GM21360 (cell line): ENCODE data around the gene SCN9A.
"Not testable (repeated sequence)": the region's sequence is repeated elsewhere in the genome, so short reads cannot be mapped to it uniquely, and the experiment has no call there.

Experiments
- ATAC-seq: cut with Tn5 transposase; IDR thresholded peaks from one replicate; pipeline ENCODE4 v1.9.1; 2021; ENCODE audit warnings: mild to moderate bottlenecking, moderate library complexity; ENCODE audit not compliant: unreplicated experiment

Gene SCN9A

DNA sequence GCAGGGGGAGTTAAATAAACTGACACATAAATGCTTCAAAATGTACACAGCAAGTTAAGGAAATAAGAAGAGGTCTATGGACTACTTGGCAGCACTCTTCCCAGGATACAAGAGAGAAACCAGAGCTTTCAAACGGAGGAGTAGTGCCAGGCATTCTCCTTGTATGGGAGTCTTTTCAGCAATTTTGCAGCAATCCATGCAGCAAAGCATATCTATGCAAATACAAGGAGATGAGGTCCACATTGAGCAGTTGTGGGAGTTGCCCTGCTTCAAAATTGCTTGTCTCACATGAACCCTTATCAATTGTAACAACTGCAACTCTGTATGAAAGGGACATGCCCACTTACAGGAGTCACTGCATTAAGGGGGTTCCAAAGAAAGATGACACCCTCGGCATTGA, 37.8 kb downstream of the SCN9A start:
- no peak for ATAC-seq

DNA sequence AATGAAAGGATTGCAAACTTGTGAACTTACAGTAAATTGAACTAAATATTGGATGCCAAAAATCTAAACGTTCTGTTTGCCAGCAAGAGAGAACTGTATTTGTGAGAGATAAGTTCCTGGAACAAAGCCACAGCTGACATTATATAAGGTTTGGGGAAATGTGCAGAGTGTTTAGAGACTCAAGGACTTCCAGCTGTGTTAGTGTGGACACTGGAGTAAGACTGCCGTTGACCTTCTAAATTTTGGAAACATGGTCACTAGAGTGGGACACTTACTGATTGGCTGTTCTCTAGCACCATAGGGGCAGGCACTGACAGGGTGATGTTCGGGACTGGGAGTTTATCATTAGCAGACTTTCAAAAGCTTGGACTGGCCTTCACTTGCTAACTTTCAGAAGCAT, 40.5 kb downstream of the SCN9A start:
- no peak for ATAC-seq

DNA sequence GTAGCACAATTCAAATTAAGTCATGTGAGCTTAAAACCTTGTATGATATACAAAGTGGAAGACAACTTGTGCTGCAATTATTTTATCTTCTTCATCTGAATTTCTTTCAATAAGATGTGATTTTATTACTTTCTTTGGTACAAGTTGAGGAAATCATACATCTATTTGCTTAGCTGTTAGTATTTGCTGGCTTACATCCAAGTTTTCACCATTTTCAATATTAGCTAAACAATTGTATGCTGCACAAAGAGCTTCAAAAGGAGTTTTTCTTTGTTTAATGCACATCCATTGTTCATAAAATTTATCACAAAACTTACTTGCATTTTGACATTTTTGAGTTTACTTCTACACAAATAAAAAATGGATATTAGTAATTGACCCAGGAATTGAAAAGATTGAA, 40.9 kb downstream of the SCN9A start:
- ATAC-seq: no peak

DNA sequence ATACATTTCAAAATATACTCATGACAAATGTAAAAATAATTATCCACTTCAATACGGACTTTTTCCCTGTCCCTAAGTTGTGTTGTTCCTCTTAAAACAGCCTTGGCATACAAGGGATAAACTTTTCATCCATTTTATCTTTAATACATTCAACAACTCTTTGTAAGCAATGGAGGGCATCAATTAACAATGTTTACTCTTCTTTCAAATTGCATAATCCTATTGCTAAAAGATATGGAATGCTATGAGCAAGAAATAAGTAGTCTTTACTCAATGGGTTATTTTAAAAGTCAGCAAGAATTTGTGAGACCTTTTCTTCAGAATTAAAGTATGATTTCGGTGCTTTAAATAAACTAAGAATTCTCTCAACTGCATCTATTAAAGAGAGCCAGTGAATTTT, 41.9 kb downstream of the SCN9A start:
- ATAC-seq: no peak

DNA sequence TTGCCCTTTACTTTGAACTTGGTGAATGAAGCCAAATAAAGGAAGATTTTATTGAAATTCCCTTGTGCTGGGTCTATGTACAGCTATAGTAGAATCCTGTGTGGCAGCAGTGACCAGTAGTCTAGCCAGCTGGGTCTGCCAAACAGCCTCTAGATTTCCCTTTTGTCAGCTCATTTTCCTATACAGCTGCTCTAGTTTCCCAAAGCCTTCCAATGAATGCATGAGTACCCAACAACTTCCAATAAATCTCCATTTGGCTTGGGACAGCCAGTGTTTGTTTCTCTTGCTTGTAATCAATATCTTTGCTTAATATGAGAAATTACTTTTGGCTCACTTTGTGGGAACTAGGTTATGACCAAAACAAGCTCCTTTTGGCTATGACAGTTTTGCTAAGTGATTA, 43.6 kb downstream of the SCN9A start:
- no peak for ATAC-seq

DNA sequence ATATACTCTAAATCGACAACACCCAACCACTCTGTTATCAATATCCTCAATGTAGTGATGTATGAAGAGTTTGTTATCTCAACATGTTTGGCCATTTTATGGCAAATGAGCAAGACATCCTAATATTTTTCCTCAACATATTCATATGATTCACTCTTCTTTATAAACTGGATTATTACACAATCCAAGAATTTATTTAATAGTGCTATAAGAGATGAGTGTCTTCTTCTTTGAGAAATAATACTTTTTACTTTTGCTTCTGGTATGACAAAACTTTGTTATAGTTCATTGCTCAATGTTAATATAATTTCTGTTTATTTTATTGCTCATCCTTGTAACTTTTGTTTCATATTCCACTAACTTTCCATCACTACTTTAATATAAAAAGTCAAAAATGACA, 44.3 kb downstream of the SCN9A start:
- ATAC-seq: no peak

DNA sequence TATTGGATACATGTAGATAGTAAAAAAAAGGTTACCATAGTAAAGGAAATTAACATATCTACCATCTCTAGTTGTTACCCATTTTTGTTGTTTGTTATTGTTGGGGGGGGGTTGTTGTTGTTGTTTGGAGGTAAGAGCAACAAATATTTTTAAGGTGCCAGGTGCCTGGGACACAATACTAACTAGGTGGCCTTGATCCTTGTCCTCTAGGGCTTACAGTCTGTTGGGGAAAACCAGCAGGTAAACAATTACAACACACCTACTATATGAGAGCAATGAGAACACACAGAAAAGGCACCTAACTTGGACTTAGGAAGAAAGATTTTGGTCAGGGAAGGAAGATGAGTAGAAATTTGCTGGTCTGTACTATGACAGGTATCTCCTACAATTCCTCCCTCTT, 46.3 kb downstream of the SCN9A start:
- ATAC-seq: no peak

DNA sequence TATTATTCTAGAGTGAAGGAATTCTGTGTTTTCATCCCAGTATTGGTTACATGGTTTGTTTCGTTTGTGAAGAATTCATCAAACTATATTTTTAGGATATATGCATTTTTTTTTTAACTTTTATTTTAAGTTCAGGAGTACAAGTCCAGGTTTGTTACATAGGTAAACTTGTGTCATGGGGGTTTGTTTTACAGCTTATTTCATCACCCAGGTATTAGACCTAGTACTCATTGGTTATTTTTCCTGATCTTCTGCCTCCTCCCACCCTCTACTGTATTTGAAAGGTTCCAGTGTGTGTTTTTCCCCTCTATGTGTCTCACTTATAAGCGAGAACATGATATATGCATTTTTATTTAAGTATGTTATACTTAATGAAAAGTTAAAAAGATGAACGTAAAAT, 47.6 kb downstream of the SCN9A start:
- no peak for ATAC-seq

DNA sequence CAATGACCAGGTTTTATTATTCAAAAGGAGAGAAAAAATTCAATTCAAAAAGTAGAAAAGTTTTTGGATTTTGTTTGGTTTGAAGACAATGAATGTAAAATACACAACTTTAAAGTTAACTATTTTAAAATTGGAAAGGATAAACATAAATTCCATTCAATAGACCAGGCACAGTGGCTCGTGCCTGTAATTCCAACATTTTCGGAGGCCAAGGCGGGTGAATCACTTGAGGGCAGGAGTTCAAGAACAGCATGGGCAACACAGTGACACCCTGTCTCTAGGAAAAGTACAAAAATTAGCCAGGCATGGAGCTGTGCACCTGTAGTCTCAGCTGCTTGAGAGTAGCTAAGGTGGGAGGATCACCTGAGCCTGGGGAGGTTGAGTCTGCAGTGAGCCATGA, 54.7 kb downstream of the SCN9A start:
- ATAC-seq: no peak

DNA sequence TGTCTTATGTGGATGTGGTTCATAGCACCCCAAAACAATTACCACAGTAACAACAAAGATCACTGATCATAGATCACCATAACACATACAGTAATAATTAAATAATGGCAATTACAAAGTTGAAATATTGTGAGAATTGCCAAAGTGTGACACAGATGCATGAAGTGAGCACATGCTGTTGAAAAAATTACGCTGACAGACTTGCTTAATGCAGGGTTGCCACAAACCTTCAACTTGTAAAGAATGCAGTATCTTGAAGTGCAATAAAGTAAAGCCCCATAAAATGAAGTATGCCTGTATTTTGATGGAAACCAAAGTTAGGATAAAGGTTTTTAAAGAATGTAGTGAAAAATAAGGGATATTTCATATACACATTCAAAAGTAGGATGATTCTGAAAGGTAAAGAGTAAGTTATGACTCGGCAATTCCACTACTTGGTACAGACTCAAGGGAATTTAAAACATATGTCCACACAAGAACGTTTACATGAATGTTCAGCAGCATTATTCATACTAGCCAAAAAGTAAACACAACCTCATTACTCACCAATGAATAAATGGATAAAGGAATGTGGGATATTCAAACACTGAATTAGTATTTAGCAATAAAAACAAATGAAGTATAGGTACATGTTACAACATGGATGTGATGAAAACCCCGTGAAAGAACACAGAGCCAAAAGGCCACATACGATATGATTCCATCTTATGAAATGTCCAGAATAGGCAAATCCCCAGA, 61.6 kb downstream of the SCN9A start:
- ATAC-seq: no peak

DNA sequence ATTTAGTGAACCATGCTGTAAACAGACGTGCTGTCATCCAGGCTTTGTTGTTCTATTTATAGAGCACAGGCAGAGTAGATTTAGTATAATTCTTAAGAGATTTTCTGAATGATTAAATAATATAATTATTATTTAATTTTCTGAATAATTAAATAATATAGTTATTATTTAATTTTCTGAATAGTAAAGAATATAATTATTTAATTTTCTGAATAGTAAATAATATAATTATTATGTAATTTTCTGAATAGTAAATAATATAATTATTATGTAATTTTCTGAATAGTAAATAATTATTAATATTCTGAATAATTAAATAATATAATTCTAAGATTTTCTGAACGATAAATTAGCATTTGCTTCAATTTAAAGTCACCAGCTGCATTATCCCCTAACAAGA, 62.9 kb downstream of the SCN9A start:
- not testable (repeated sequence) for ATAC-seq

DNA sequence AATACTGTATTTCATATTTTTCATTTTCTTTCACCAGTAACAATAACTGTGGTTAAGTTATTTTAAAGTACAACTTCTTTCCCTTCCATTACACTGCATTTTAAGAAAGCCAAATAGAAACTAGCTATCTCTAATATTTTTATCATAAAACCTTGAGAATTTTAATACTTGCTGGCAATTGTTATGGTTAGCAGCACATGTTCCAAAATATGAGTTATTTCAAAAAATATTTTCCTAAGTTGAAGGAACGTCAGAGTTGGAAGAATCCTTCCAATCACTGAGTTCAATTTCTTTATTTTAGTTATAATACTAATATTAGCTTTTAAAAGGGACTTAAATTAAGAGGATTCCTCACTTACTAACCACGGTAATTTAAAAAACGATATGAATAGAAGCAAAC, 68.4 kb downstream of the SCN9A start:
- no peak for ATAC-seq

DNA sequence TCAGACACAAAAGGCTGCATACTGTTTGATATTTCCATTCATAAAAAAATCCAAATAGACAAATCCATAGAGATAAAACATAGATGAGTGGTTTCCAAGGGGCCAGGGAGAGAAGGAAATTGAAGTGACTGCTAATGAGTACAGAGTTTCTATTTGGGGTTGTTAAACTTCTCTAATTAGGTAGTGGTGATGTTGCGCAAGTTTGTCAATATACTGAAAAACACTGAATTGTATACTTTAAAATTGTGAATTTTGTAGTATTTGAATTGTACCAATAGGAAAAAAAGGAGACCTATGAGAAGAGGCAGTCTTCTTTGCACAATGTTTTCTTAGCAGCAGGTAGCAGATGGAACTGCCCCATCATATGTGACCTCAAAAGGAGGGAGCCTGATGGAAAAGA, 71.1 kb downstream of the SCN9A start:
- ATAC-seq: no peak

DNA sequence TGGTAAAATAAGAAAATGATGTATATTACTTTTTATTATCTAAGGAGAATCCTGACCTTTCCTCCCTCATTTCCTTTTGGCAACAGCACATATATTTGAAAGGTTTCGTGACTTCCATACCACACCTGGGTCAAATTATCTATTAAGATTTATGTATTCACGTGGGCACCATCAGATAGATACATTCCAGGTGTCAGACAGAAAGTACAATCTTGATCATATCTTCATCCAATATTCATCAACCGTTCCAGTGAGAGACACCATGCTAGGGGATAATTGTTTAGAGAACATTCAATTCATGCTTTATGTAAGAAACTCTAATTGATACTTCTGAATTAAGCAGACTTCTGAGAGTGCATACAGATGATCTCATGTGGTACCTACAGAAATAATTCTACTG, 73.7 kb downstream of the SCN9A start:
- ATAC-seq: no peak

DNA sequence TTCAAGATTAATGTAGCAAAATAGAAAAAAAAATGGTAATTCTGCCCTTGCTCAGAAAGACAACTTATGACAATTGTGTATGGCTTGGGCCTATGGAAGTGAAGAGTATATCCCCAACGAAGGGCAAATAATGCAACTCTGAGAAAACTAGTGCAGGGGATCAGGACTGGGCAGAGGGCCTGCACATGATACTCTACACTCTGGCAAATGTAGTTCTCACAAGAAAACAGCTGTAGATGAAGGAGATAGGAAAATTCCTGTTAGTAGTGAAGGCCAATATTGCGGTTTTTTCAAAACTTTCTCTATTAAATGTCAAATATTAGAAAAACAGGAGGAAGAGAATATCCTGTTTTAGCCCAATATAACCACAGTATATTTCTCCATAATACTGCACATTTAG, 77.8 kb downstream of the SCN9A start:
- no peak for ATAC-seq

DNA sequence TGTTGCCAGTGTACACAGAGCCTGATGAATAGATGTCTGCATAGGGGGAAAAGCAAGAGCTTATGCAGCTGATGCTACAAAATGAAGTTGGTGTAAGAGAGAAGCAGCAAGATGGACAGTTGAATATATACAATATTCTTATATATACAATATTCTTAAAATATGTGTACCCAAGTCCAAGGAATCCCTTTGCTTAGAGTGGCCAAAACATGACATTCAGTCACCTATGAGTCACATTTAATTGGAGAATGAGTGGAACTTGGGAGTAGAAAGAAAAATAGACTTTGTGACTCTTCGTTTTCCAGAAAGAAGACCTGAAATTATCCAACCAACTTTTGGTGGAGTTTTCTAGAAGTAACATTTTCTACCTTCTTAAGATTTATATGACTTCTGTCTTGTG, 81.8 kb downstream of the SCN9A start:
- ATAC-seq: no peak

DNA sequence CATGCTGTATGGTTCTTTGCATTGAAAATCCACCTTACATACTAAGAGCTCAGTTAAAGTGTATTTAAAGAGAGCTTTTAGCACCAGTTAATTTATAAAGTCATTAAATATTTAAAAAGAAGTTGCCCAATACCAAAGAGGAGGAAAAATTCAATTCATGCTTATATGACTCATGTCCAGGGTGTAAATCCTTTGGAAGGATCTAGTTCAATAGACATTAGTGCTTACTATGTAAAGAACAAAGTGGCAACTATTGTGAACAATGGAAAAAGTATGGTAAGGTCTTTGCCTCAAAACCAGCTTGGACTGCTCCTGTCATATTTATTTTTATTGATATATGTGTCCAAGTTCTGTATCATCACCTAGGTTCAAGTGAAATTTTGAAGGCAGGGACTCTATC, 90.5 kb downstream of the SCN9A start:
- no peak for ATAC-seq

DNA sequence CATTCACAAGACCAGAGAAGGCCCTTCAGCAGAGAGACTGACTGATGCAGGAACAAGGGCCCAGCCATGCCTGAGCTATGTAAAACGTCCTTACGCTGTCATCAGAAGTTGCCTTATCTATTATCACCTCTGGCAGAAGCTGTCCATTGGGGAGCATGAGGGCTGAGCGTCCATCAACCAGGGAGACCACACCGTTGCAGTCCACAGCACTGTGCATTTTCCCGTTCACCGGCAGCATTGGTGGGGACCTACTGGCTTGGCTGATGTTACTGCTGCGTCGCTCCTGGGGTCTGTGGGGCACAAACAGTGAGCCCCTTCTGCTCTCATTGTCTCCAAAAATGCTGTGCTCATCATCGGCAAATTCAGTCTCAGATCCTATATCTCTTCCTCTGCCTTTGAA, 91.4 kb downstream of the SCN9A start:
- ATAC-seq: no peak

DNA sequence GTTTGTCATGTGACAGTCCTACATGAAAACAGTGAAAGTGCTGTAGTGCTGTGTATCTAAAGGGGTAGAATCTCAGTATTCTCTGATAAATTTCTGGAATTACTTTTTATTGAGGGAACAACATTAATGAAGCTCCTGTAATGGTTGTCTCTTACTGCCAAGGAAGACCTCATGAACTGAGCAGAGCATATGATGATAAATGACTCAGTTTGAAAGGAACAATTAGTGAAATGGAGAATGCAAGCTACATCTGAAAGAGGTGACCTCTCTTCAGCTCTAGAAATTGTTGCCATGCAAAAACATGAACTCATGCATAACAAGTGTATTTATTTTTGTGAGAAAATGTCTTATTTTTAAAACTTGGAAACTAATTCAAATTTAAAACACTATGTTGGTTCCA, 93.6 kb downstream of the SCN9A start:
- peak; percentile 66 for ATAC-seq

DNA sequence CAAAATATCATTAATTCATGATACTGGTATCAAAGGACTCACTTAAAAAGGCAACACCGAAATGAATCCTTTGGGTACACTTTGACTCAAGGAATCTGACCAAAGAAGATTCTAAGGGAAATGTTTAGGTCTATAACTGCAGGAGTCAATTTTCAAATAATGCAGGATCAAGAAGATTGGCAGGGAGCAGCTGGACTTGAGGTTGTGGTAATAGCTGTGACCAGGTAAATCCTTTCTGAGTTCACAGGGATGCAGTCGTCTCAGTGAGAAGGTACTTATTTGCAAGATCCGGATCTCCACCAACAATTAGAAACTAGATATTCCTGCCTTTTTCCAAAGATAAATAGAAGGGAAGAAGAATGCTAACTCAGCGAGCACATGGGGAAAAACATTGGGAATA, 96.9 kb downstream of the SCN9A start:
- ATAC-seq: no peak

DNA sequence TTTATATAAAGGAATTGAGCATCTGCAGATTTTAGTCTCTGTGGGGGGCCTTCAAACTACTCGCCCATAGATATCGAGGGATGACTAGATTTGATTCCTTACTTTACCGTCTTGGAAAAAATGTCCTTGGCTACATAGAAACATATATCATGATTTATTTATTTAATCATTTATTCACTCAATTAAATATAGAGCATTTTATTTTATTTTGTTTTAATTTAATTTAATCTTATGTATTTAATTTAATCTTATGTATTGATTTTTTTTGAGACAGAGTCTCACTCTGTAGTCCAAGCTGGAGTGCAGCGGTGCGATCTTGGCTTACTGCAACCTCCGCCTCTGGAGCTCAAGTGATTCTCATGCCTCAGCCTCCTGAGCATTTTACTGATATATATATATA, 105.4 kb downstream of the SCN9A start:
- ATAC-seq: no peak

DNA sequence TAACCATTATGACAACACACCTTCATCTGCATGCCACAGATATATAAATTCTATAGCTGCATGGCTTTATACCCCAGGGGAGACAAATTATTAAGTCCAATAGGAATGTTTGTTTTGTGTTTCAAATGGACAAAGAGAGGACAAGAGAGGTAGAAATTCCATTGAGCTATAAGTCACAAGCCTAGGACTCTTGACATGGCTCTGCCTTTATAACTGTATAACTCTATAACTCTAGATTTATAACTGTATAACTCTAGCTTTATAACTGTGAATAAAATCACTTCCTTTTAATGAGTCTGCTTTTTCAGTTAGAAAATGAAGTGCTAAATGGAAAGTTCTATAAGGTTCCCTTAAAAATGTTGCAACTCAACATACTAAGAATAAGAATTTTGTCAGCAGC, 106.4 kb downstream of the SCN9A start:
- no peak for ATAC-seq

DNA sequence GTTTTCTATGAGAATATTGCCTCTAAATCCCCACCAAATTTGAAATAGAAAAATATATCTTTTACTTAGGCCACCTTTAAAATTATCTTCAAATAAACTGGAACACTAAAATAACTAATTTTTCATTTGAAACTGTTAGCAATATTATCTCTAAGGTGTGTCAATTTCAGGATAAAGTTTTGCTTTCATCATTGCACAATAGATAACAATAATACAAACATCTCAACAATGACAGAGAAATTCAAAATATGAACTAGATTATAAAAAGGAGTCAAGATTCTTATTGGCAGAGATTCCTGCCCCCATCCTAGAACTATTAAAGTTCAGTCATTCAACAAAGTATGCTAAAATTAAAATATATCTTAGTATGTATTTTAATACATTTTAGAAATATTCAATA, 117.9 kb downstream of the SCN9A start:
- ATAC-seq: no peak
